AG04450 (cell line): ENCODE measurements around the gene DNMBP. TPM values are rescaled to one million over a fixed set of nuclear protein-coding genes. Genes with fewer than 3 reads are reported as not detected.

Experiments
- CTCF ChIA-PET: fragments of 300-600, 350-600 bp; formaldehyde crosslinking; extraction: SDS; loops from one replicate; lab custom pipeline; 2022; ENCODE audit warnings: antibody characterized with exemption, inconsistent platforms; lab: Charles Lee
- POLR2A ChIA-PET: fragments of 350-600 bp; formaldehyde crosslinking; extraction: SDS; loops from one replicate; lab custom pipeline; 2021; ENCODE audit warnings: antibody characterized with exemption, inconsistent platforms; lab: Yijun Ruan, JAX
- DNase-seq: peaks from one replicate; pipeline ENCODE4 v3.0.0-alpha.2; 2011; ENCODE audit warnings: low read depth, low spot score
- H3K27ac ChIP-seq: one replicate; pipeline ENCODE4 v1.5.1; 2012; ENCODE audit warnings: low read depth, low read length, control low read depth
- H3K27me3 ChIP-seq: one replicate; pipeline ENCODE4 v1.6.0; 2012; ENCODE audit warnings: low read length; ENCODE audit not compliant: control insufficient read depth, insufficient read depth
- H3K4me3 ChIP-seq: 2 replicates; pipeline ENCODE4 v1.5.1; 2011; ENCODE audit warnings: mild to moderate bottlenecking, low read depth, low read length, control low read depth
- H3K9me3 ChIP-seq: 2 replicates; pipeline ENCODE4 v1.5.1; 2012; ENCODE audit warnings: low read length; ENCODE audit not compliant: control insufficient read depth, insufficient read depth
- CTCF ChIP-seq: IDR thresholded peaks from 2 replicates; pipeline ENCODE4 v1.5.1; 2011; ENCODE audit warnings: low read depth, low read length, control low read depth, inconsistent platforms
- polyA plus RNA-seq: library from polyadenylated mRNA; depleted of rRNA; stranded (reverse); fragments of >200 nt; gene quantifications from 2 replicates; pipeline ENCODE4 v1.2.3, GENCODE V29; 2011

The DNMBP gene
- polyA plus RNA-seq, 1 experiment: 18.2 TPM

GRCh38 chr10:99851825-99852224 lies 157.9 kb downstream of the DNMBP start:
- Histone ChIP-seq H3K4me3 (no peak overlapping the region), H3K9me3 (no peaks in the 10 kb centered on the region), H3K27ac (no peak overlapping the region), H3K27me3 (no peaks in the 10 kb centered on the region)
- ChIA-PET POLR2A (no interaction called here), CTCF (interaction anchor here (0.6 to 14.8 kb wide), 3 partner anchors 77 to 195 kb away, joined by 3 to 325 read pairs (median 4); no protein-coding TSS in a partner anchor)
- DNase-seq: no peak
- no peak for TF ChIP-seq CTCF

- CTCF ChIA-PET: interaction anchor here (1.6 to 14.8 kb wide), 2 partner anchors 114 to 196 kb away, joined by 4 to 325 read pairs; no protein-coding TSS in a partner anchor
- H3K4me3 ChIP-seq: no peak overlapping the region
- POLR2A ChIA-PET: no interaction called here
- H3K9me3 ChIP-seq: no peaks in the 10 kb centered on the region
- TF ChIP-seq CTCF: no peak
- no peak overlapping the region for H3K27ac ChIP-seq
- DNase-seq: no peak
- no peaks in the 10 kb centered on the region for H3K27me3 ChIP-seq
Observed at GRCh38 chr10:99850767-99851340, 158.9 kb downstream of the DNMBP start.

- ChIA-PET CTCF (interaction anchor here (1.0 to 14.8 kb wide), 4 partner anchors 68 to 197 kb away, joined by 3 to 325 read pairs (median 4); no protein-coding TSS in a partner anchor), POLR2A (no interaction called here)
- TF ChIP-seq CTCF: no peak
- no peak for DNase-seq
- Histone ChIP-seq H3K9me3 (no peaks in the 10 kb centered on the region), H3K27me3 (no peaks in the 10 kb centered on the region), H3K4me3 (no peak overlapping the region), H3K27ac (no peak overlapping the region)
Observed at GRCh38 chr10:99850021-99850766, 159.6 kb downstream of the DNMBP start.

- CTCF ChIA-PET: interaction anchor here (1.0 to 14.8 kb wide), 4 partner anchors 68 to 198 kb away, joined by 3 to 325 read pairs (median 4); no protein-coding TSS in a partner anchor
Observed at GRCh38 chr10:99849536-99849935, 160.2 kb downstream of the DNMBP start.

More at GRCh38 chr10:99849536-99849935, 160.2 kb downstream of the DNMBP start:
- no peak overlapping the region for H3K27ac ChIP-seq
- H3K9me3 ChIP-seq: no peaks in the 10 kb centered on the region
- no peaks in the 10 kb centered on the region for H3K27me3 ChIP-seq
- POLR2A ChIA-PET: no interaction called here
- no peak for DNase-seq
- TF ChIP-seq CTCF: no peak
- H3K4me3 ChIP-seq: no peak overlapping the region
